Spleen (tissue), 7 donors: ENCODE results near the gene SSBP2.

Experiments used
- CTCF ChIP-seq, 11 experiments: fragments of 200-600 bp in 7 of 11; fragments of 450-650 bp in 4 of 11; sonication (generic) in 4 of 11; IDR thresholded peaks in 8 of 11; conservative IDR thresholded peaks in 3 of 11; 1 replicate in 7 of 11; 2 replicates in 4 of 11; pipeline versions ENCODE4 v1.4.0 to v1.8.0; 2016 to 2021; ENCODE audit warnings: antibody characterized with exemption in 11 of 11, inconsistent platforms in 4 of 11, mild to moderate bottlenecking in 1 of 11
- POLR2AphosphoS5 ChIP-seq, 3 donors: sonication (generic); formaldehyde crosslinking; IDR thresholded peaks; one replicate each; pipeline ENCODE4 v1.5.1; 2017; ENCODE audit warnings: antibody characterized with exemption in 3 of 3
- donor health status: DM: no; HTN: no; CAD: no; lungs with moderate emphysema.
- donor health status: DM: no; HTN: no; CAD: no.
- donor health status: DM: no; HTN: no; CAD: no.

GRCh38 chr5:81632679-81633078 lies 118.2 kb downstream of the SSBP2 start:
- no peak for TF ChIP-seq CTCF (IDR thresholded peaks at IDR 0.05 in 8 of 11, conservative IDR thresholded peaks at IDR 0.05 in 3 of 11)
- no peak for TF ChIP-seq POLR2AphosphoS5 (IDR thresholded peaks at IDR 0.05)
